Immature natural killer cell (primary cell): Measurements from ENCODE around the gene SLC11A1. TPM values are rescaled to one million over a fixed set of nuclear protein-coding genes. Genes with fewer than 3 reads are reported as not detected.
A peak's percentile ranks its signal among the peaks of the same experiment; 100 is the strongest.

Experiments
- DNase-seq, 3 donors: peaks; one replicate each; pipeline ENCODE4 v3.0.0; 2022; ENCODE audit warnings: mixed read lengths in 1 of 3
- H3K27ac Mint-ChIP-seq, 6 donors: one replicate each; pipeline ENCODE4 v1.8.0; 2020; ENCODE audit warnings: mixed read lengths in 6 of 6, mild to moderate bottlenecking in 5 of 6, inconsistent platforms in 4 of 6, moderate library complexity in 3 of 6
- H3K27me3 Mint-ChIP-seq, 3 donors: one replicate each; pipeline ENCODE4 v1.8.0; 2020 to 2021; ENCODE audit warnings: low read depth in 3 of 3, mild to moderate bottlenecking in 3 of 3, mixed read lengths in 3 of 3, moderate library complexity in 3 of 3, inconsistent platforms in 1 of 3
- H3K36me3 Mint-ChIP-seq, 3 donors: one replicate each; pipeline ENCODE4 v1.8.0; 2020; ENCODE audit warnings: mixed read lengths in 3 of 3, inconsistent platforms in 2 of 3, mild to moderate bottlenecking in 2 of 3
- H3K4me1 Mint-ChIP-seq, 2 donors: one replicate each; pipeline ENCODE4 v1.8.0; 2020; ENCODE audit warnings: inconsistent platforms in 2 of 2, mild to moderate bottlenecking in 2 of 2, mixed read lengths in 2 of 2, moderate library complexity in 1 of 2
- H3K4me3 Mint-ChIP-seq, 5 donors: one replicate each; pipeline ENCODE4 v1.8.0; 2020; ENCODE audit warnings: mild to moderate bottlenecking in 5 of 5, mixed read lengths in 5 of 5, inconsistent platforms in 3 of 5, moderate library complexity in 3 of 5
- H3K9me3 Mint-ChIP-seq, 6 donors: one replicate each; pipeline ENCODE4 v1.8.0; 2020; ENCODE audit warnings: mild to moderate bottlenecking in 6 of 6, mixed read lengths in 6 of 6, inconsistent platforms in 4 of 6, moderate library complexity in 3 of 6
- polyA plus RNA-seq, 3 donors: library from polyadenylated mRNA; unstranded; fragments of 300-500 nt; fragmentation: Illumina TruSeq; gene quantifications; one replicate each; pipeline ENCODE4 v1.2.3, GENCODE V29; 2021

Gene SLC11A1
- polyA plus RNA-seq, 3 donors from 2014 or later: 0.66 to 1.8 (median 1.2) TPM

DNA sequence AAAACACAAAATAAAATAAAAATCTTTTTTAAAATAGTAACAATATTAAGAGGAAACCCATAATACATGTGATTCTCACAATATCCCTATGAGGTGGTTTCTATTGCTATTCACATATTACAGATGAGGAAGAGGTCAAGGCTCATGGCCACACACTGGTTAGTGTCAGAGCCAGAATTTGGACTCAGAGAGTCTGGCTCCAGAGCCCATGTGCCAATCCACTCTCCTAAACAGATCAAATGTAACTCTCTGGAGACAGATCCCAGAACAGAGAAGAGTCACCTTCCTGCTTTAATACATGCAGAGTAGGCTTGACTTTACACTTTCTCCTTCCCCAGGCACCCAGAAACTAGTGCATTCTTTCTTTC lies 10.1 kb upstream of the SLC11A1 start:
- H3K27ac Mint-ChIP-seq: peak overlapping the region in 1 of 6 donors; percentile 50
- peaks cover 20 to 29% of the 10 kb centered on the region in 2 donors for H3K4me1 Mint-ChIP-seq
- no peaks in the 10 kb centered on the region for H3K9me3 Mint-ChIP-seq
- H3K27me3 Mint-ChIP-seq: peaks cover 0 to 3% (median 2%) of the 10 kb centered on the region in 3 donors
- DNase-seq: no peak
- H3K4me3 Mint-ChIP-seq: no peak overlapping the region
- H3K36me3 Mint-ChIP-seq: no peaks in the 10 kb centered on the region

DNA sequence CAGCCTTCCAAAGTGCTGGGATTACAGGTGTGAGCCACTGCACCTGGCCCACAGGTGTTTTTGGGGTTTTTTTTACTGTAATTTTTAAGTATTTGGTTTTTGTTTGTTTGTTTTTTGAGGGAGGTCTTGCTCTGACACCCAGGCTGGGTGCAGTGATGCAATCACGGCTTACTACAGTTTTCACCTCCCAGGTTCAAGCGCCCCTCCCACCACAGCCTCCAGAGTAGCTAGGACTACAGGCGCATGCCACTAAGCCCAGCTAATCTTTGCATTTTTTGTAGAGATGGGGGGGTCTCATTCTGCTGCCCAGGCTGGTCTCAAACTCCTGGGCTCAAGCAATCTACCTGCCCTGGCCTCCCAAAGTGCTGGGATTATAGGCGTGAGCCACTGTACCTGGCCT lies 7.3 kb upstream of the SLC11A1 start:
- Mint-ChIP-seq H3K27me3 (no peaks in the 10 kb centered on the region), H3K36me3 (no peaks in the 10 kb centered on the region), H3K4me1 (peaks cover 0 to 6% of the 10 kb centered on the region in 2 donors), H3K4me3 (no peak overlapping the region), H3K9me3 (no peaks in the 10 kb centered on the region), H3K27ac (no peak overlapping the region)
- DNase-seq: no peak

DNA sequence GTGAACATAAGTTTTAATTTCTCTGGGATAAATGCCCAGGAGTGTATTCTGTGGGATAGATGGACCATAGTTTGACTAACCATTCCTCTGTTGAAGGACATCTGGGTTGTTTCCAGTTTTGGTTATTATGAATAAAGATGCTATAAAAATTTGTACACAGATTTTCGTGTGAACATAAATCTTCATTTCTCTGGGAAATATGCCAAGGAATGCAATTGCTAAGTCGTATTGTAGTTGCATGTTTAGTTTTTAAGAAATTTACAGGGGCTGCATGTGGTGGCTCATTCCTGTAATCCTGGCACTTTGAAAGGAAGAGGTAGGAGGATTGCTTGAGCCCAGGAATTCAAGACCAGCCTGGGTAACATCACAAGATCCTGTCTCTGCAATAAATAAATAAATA lies 6.9 kb upstream of the SLC11A1 start:
- Mint-ChIP-seq H3K36me3 (no peaks in the 10 kb centered on the region), H3K4me1 (peaks cover 0 to 1% of the 10 kb centered on the region in 2 donors), H3K27me3 (no peaks in the 10 kb centered on the region), H3K9me3 (no peaks in the 10 kb centered on the region), H3K27ac (no peak overlapping the region), H3K4me3 (no peak overlapping the region)
- no peak for DNase-seq

DNA sequence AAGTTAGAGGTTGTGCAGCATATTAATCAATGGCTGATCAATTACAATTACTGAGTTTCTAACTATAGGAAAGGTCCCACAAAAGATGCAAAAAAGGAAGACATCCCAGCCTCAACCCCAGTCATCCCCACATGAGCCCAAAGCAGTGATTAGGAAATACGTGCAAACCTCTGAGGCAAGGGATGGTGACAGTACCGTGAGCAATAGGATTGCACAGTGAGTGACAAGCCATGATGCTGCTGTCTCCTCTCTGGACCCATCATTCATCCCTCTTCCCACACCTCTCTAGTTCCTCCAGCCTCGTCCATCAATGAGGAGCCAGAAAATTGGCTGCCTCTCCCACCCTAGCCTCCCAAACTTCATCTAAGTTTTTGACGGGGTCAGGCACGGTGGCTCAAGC lies 4.0 kb upstream of the SLC11A1 start:
- H3K27ac Mint-ChIP-seq: no peak overlapping the region
- no peaks in the 10 kb centered on the region for H3K36me3 Mint-ChIP-seq
- no peaks in the 10 kb centered on the region for H3K9me3 Mint-ChIP-seq
- H3K27me3 Mint-ChIP-seq: peaks cover 0 to 5% (median 0%) of the 10 kb centered on the region in 3 donors
- H3K4me3 Mint-ChIP-seq: no peak overlapping the region
- DNase-seq: no peak
- peaks cover 7 to 9% of the 10 kb centered on the region in 2 donors for H3K4me1 Mint-ChIP-seq

DNA sequence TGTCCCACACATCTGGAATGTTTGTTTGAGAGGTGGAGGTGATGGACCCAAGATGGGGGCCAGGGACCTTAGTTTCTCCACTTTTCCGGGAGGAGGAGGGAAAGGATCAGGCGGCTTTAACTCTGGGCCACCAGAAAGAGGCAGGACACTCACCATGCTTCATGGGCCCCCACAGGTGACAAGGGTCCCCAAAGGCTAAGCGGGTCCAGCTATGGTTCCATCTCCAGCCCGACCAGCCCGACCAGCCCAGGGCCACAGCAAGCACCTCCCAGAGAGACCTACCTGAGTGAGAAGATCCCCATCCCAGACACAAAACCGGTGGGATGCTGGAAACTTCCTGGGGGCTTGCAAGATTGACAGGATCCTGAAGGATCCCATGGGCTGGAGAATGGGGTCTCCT lies 712 bp downstream of the SLC11A1 start:
- DNase-seq: no peak
- Mint-ChIP-seq H3K9me3 (no peaks in the 10 kb centered on the region), H3K4me1 (peaks cover 10 to 15% of the 10 kb centered on the region in 2 donors), H3K27ac (no peak overlapping the region), H3K27me3 (peaks cover 0 to 13% (median 2%) of the 10 kb centered on the region in 3 donors), H3K36me3 (no peaks in the 10 kb centered on the region), H3K4me3 (no peak overlapping the region)

DNA sequence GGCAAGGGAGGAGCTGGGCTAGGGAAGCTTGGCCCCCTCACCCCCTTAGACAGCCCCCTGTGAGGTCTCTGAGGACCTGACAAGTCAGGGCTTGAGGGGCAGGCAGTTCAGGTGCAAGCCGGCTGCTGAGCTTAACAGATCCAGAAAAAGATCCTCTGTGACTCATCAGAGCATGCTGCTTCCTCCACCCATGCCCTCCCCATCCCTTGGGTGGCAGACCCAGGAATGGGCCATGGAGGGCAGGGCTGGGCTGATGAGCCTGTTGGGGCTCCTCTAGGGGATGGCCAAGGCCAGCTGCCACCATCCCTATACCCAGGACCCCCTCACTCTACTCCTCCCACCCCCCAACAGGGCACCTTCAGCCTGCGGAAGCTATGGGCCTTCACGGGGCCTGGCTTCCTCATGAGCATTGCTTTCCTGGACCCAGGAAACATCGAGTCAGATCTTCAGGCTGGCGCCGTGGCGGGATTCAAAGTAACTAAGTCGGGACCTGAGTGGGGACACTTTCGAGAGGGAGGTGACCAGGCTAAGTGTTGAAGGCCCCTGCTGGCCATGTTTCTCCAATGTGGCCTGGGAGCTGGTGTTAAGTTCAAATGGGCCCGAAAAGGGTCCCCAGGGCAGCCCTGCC lies 1.9 kb downstream of the SLC11A1 start:
- H3K27me3 Mint-ChIP-seq: peaks cover 0 to 13% (median 2%) of the 10 kb centered on the region in 3 donors
- no peak for DNase-seq
- peaks cover 11 to 16% of the 10 kb centered on the region in 2 donors for H3K4me1 Mint-ChIP-seq
- H3K4me3 Mint-ChIP-seq: no peak overlapping the region
- H3K36me3 Mint-ChIP-seq: no peaks in the 10 kb centered on the region
- H3K27ac Mint-ChIP-seq: no peak overlapping the region
- no peaks in the 10 kb centered on the region for H3K9me3 Mint-ChIP-seq

- Mint-ChIP-seq H3K27ac (no peak overlapping the region), H3K4me1 (peaks cover 19 to 26% of the 10 kb centered on the region in 2 donors), H3K9me3 (no peaks in the 10 kb centered on the region), H3K36me3 (no peaks in the 10 kb centered on the region), H3K27me3 (peaks cover 0 to 13% (median 2%) of the 10 kb centered on the region in 3 donors), H3K4me3 (no peak overlapping the region)
- DNase-seq: no peak
Observed at GRCh38 chr2:218384975-218385374, 2.9 kb downstream of the SLC11A1 start.

- peak overlapping the region in 1 of 6 donors; percentile 40 for H3K27ac Mint-ChIP-seq
- H3K36me3 Mint-ChIP-seq: no peaks in the 10 kb centered on the region
- peak overlapping the region in 1 of 5 donors; percentile 65 for H3K4me3 Mint-ChIP-seq
- no peak for DNase-seq
- peaks cover 19 to 25% of the 10 kb centered on the region in 2 donors for H3K4me1 Mint-ChIP-seq
- peaks cover 0 to 10% (median 2%) of the 10 kb centered on the region in 3 donors for H3K27me3 Mint-ChIP-seq
- no peaks in the 10 kb centered on the region for H3K9me3 Mint-ChIP-seq
Observed at GRCh38 chr2:218386505-218387368, 4.7 kb downstream of the SLC11A1 start.

- H3K9me3 Mint-ChIP-seq: no peaks in the 10 kb centered on the region
- no peaks in the 10 kb centered on the region for H3K36me3 Mint-ChIP-seq
- DNase-seq: no peak
- H3K4me1 Mint-ChIP-seq: peaks cover 18 to 22% of the 10 kb centered on the region in 2 donors
- H3K4me3 Mint-ChIP-seq: peak overlapping the region in 3 of 5 donors; percentile 15 to 65 (median 61)
- H3K27me3 Mint-ChIP-seq: peaks cover 0 to 8% (median 5%) of the 10 kb centered on the region in 3 donors
- H3K27ac Mint-ChIP-seq: peak overlapping the region in 2 of 6 donors; percentile 26 to 40
Observed at GRCh38 chr2:218387369-218388194, 5.5 kb downstream of the SLC11A1 start.

- H3K4me3 Mint-ChIP-seq: peak overlapping the region in 2 of 5 donors; percentile 4 to 6
- H3K4me1 Mint-ChIP-seq: peaks cover 34 to 37% of the 10 kb centered on the region in 2 donors
- peak; percentile 49 to 52 (median 51) for DNase-seq
- peaks cover 3 to 14% (median 6%) of the 10 kb centered on the region in 3 donors for H3K27me3 Mint-ChIP-seq
- no peaks in the 10 kb centered on the region for H3K36me3 Mint-ChIP-seq
- H3K9me3 Mint-ChIP-seq: no peaks in the 10 kb centered on the region
- peak overlapping the region in 5 of 6 donors; percentile 29 to 81 (median 64) for H3K27ac Mint-ChIP-seq
Observed at GRCh38 chr2:218389333-218390150, 7.5 kb downstream of the SLC11A1 start.

DNA sequence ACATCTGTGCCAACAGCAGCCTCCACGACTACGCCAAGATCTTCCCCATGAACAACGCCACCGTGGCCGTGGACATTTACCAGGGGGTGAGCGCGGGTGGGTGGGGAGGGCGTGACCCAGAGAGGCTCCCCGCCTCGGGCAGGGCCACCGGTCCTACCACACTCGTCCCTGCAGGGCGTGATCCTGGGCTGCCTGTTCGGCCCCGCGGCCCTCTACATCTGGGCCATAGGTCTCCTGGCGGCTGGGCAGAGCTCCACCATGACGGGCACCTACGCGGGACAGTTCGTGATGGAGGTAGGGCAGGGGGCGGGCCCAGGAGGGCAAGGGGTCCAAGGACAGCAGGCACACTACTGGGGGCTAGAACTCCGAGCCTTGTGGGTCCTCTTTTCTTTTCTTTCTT lies 9.1 kb downstream of the SLC11A1 start:
- peaks cover 47 to 52% of the 10 kb centered on the region in 2 donors for H3K4me1 Mint-ChIP-seq
- peaks cover 7 to 19% (median 8%) of the 10 kb centered on the region in 3 donors for H3K27me3 Mint-ChIP-seq
- H3K4me3 Mint-ChIP-seq: no peak overlapping the region
- DNase-seq: no peak
- peak overlapping the region in 1 of 6 donors; percentile 58 for H3K27ac Mint-ChIP-seq
- H3K36me3 Mint-ChIP-seq: no peaks in the 10 kb centered on the region
- H3K9me3 Mint-ChIP-seq: no peaks in the 10 kb centered on the region

GRCh38 chr2:218392459-218392858 lies 10.4 kb downstream of the SLC11A1 start:
- Mint-ChIP-seq H3K36me3 (no peaks in the 10 kb centered on the region), H3K4me1 (peaks cover 56 to 59% of the 10 kb centered on the region in 2 donors), H3K4me3 (no peak overlapping the region), H3K9me3 (no peaks in the 10 kb centered on the region), H3K27me3 (peaks cover 14 to 27% (median 18%) of the 10 kb centered on the region in 3 donors), H3K27ac (no peak overlapping the region)
- DNase-seq: no peak
